HEK293 (cell line): ENCODE results near the gene GIPC2.

ENCODE experiments used
- CTCF ChIA-PET: fragments of 350-600 bp; formaldehyde crosslinking; extraction: SDS; loops from one replicate; lab custom pipeline; 2021; ENCODE audit warnings: antibody characterized with exemption; lab: Yijun Ruan, JAX
- POLR2A ChIA-PET: fragments of 300-600 bp; formaldehyde crosslinking; extraction: SDS; loops from one replicate; lab custom pipeline; 2020; ENCODE audit warnings: antibody characterized with exemption, inconsistent platforms; lab: Yijun Ruan, JAX
- H3K27ac ChIP-seq: fragments of 200-500 bp; sonication (Bioruptor generic); 2 replicates; pipeline ENCODE4 v1.5.1; 2014; ENCODE audit warnings: low read depth, low read length, control low read depth, inconsistent platforms; ENCODE audit errors: extremely low read depth
- H3K36me3 ChIP-seq, 2 experiments: fragments of 200-500 bp in 1 of 2; sonication (Bioruptor generic) in 1 of 2; 1 replicate in 1 of 2; 2 replicates in 1 of 2; pipeline ENCODE4 v1.5.1; 2014 to 2017; ENCODE audit warnings: inconsistent platforms in 2 of 2, low read length in 2 of 2; ENCODE audit not compliant: control insufficient read depth in 2 of 2, insufficient read depth in 1 of 2
- H3K4me1 ChIP-seq: fragments of 200-500 bp; sonication (Bioruptor generic); 2 replicates; pipeline ENCODE4 v1.5.1; 2014; ENCODE audit warnings: mild to moderate bottlenecking, low read length, inconsistent platforms; ENCODE audit not compliant: control insufficient read depth, insufficient read depth
- H3K4me3 ChIP-seq: 2 replicates; pipeline ENCODE4 v1.5.1; 2011; ENCODE audit warnings: low read depth, mild to moderate bottlenecking, control low read depth, low read length, moderate library complexity
- H3K9me3 ChIP-seq: fragments of 200-500 bp; sonication (Bioruptor generic); 2 replicates; pipeline ENCODE4 v1.5.1; 2014; ENCODE audit warnings: low read depth, low read length, inconsistent platforms; ENCODE audit not compliant: control insufficient read depth, insufficient read depth
- BCL11B ChIP-seq: fragments of 450-650 bp; formaldehyde crosslinking; IDR thresholded peaks from 2 replicates; pipeline ENCODE4 v1.5.1; 2016; ENCODE audit warnings: low read depth, missing biosample characterization, missing genetic modification characterization
- GFI1B ChIP-seq: fragments of 450-650 bp; formaldehyde crosslinking; IDR thresholded peaks from 2 replicates; pipeline ENCODE4 v1.5.1; 2016; ENCODE audit warnings: missing biosample characterization, missing genetic modification characterization
- PATZ1 ChIP-seq: fragments of 450-650 bp; formaldehyde crosslinking; IDR thresholded peaks from 2 replicates; pipeline ENCODE4 v1.5.1; 2016; ENCODE audit warnings: missing biosample characterization, missing genetic modification characterization
- SETDB1 ChIP-seq: IDR thresholded peaks from one replicate; pipeline ENCODE4 v1.6.1; 2017; ENCODE audit warnings: mild to moderate bottlenecking, low read length, moderate library complexity, mixed read lengths; ENCODE audit not compliant: insufficient read length
- TRIM28 ChIP-seq: IDR thresholded peaks from 2 replicates; pipeline ENCODE4 v1.6.1; 2011; ENCODE audit warnings: low read length, control low read depth, borderline replicate concordance
- YY2 ChIP-seq: fragments of 450-650 bp; formaldehyde crosslinking; IDR thresholded peaks from 2 replicates; pipeline ENCODE4 v1.5.1; 2016; ENCODE audit warnings: missing biosample characterization, missing genetic modification characterization
- ZBTB11 ChIP-seq: fragments of 450-650 bp; formaldehyde crosslinking; conservative IDR thresholded peaks from 2 replicates; pipeline ENCODE4 v1.5.1; 2016; ENCODE audit warnings: low read depth, missing biosample characterization, missing genetic modification characterization
- ZBTB17 ChIP-seq: fragments of 450-650 bp; formaldehyde crosslinking; IDR thresholded peaks from 2 replicates; pipeline ENCODE4 v1.5.1; 2016; ENCODE audit warnings: missing biosample characterization, missing genetic modification characterization
- ZBTB21 ChIP-seq: fragments of 450-650 bp; formaldehyde crosslinking; IDR thresholded peaks from 2 replicates; pipeline ENCODE4 v1.5.1; 2017; ENCODE audit warnings: missing biosample characterization, missing genetic modification characterization
- ZNF121 ChIP-seq: fragments of 450-650 bp; formaldehyde crosslinking; IDR thresholded peaks from 2 replicates; pipeline ENCODE4 v1.5.1; 2016; ENCODE audit warnings: missing biosample characterization, missing genetic modification characterization
- ZNF24 ChIP-seq: fragments of 450-650 bp; formaldehyde crosslinking; IDR thresholded peaks from 2 replicates; pipeline ENCODE4 v1.5.1; 2016; ENCODE audit warnings: missing biosample characterization, missing genetic modification characterization
- ZNF274 ChIP-seq, 2 experiments: fragments of 200-500 bp in 1 of 2; fragments of 450-650 bp in 1 of 2; sonication (Bioruptor generic) in 1 of 2; formaldehyde crosslinking in 1 of 2; IDR thresholded peaks; 2 replicates each; pipeline versions ENCODE4 v1.5.1 to v1.6.1; 2014 to 2016; ENCODE audit warnings: borderline replicate concordance in 1 of 2, inconsistent platforms in 1 of 2, low read length in 1 of 2, missing biosample characterization in 1 of 2, missing genetic modification characterization in 1 of 2
- ZNF311 ChIP-seq: fragments of 450-650 bp; formaldehyde crosslinking; IDR thresholded peaks from 2 replicates; pipeline ENCODE4 v1.5.1; 2017; ENCODE audit warnings: missing biosample characterization, missing genetic modification characterization, borderline replicate concordance
- ZNF488 ChIP-seq: fragments of 450-650 bp; formaldehyde crosslinking; IDR thresholded peaks from 2 replicates; pipeline ENCODE4 v1.5.1; 2016; ENCODE audit warnings: missing biosample characterization, missing genetic modification characterization
- ZNF510 ChIP-seq: fragments of 450-650 bp; formaldehyde crosslinking; IDR thresholded peaks from 2 replicates; pipeline ENCODE4 v1.5.1; 2018; ENCODE audit warnings: mild to moderate bottlenecking, missing genetic modification characterization, missing biosample characterization; ENCODE audit not compliant: insufficient replicate concordance
- ZNF521 ChIP-seq: fragments of 450-650 bp; formaldehyde crosslinking; IDR thresholded peaks from 2 replicates; pipeline ENCODE4 v1.5.1; 2017; ENCODE audit warnings: missing biosample characterization, mild to moderate bottlenecking, missing genetic modification characterization
- ZNF529 ChIP-seq: fragments of 450-650 bp; formaldehyde crosslinking; IDR thresholded peaks from 2 replicates; pipeline ENCODE4 v1.5.1; 2017; ENCODE audit warnings: missing genetic modification characterization, missing biosample characterization; ENCODE audit not compliant: insufficient replicate concordance
- ZNF530 ChIP-seq: fragments of 450-650 bp; formaldehyde crosslinking; IDR thresholded peaks from 2 replicates; pipeline ENCODE4 v1.5.1; 2016; ENCODE audit warnings: low read depth, missing biosample characterization, missing genetic modification characterization
- ZNF585B ChIP-seq: fragments of 450-650 bp; formaldehyde crosslinking; IDR thresholded peaks from 2 replicates; pipeline ENCODE4 v1.5.1; 2016; ENCODE audit warnings: missing biosample characterization, missing genetic modification characterization
- ZNF629 ChIP-seq: fragments of 450-650 bp; formaldehyde crosslinking; IDR thresholded peaks from 2 replicates; pipeline ENCODE4 v1.5.1; 2017; ENCODE audit warnings: missing biosample characterization, missing genetic modification characterization
- ZNF639 ChIP-seq: fragments of 450-650 bp; formaldehyde crosslinking; IDR thresholded peaks from 2 replicates; pipeline ENCODE4 v1.5.1; 2016; ENCODE audit warnings: missing biosample characterization, missing genetic modification characterization
- ZNF701 ChIP-seq: fragments of 450-650 bp; formaldehyde crosslinking; IDR thresholded peaks from 2 replicates; pipeline ENCODE4 v1.5.1; 2016; ENCODE audit warnings: missing biosample characterization, missing genetic modification characterization
- ZNF76 ChIP-seq: fragments of 450-650 bp; formaldehyde crosslinking; IDR thresholded peaks from 2 replicates; pipeline ENCODE4; 2016; ENCODE audit warnings: low read depth, missing biosample characterization, missing genetic modification characterization, borderline replicate concordance
- ZNF776 ChIP-seq: fragments of 450-650 bp; formaldehyde crosslinking; IDR thresholded peaks from 2 replicates; pipeline ENCODE4 v1.5.0; 2017; ENCODE audit warnings: missing biosample characterization, missing genetic modification characterization, borderline replicate concordance
- ZSCAN16 ChIP-seq: fragments of 450-650 bp; formaldehyde crosslinking; IDR thresholded peaks from 2 replicates; pipeline ENCODE4 v1.5.1; 2016; ENCODE audit warnings: missing biosample characterization, missing genetic modification characterization

Gene GIPC2

GRCh38 chr1:78086697-78087096 lies 40.9 kb downstream of the GIPC2 start:
- Histone ChIP-seq H3K4me3 (no peak overlapping the region), H3K27ac (no peak overlapping the region), H3K4me1 (no peaks in the 10 kb centered on the region), H3K36me3 (no peaks in the 10 kb centered on the region), H3K9me3 (no peaks in the 10 kb centered on the region; the same call in 1 of the 2 replicates)
- POLR2A ChIA-PET = no interaction called here
- TF ChIP-seq ZNF529 (peak; percentile 95), TRIM28 (peak; percentile 59; the same call in 1 of the 2 replicates), BCL11B (tag by site-specific recombination) (no peak), SETDB1 (peak; percentile 99)
- CTCF ChIA-PET = no interaction called here

GRCh38 chr1:78088015-78088414 lies 42.2 kb downstream of the GIPC2 start:
- Histone ChIP-seq H3K36me3 (no peaks in the 10 kb centered on the region), H3K27ac (no peak overlapping the region), H3K4me3 (no peak overlapping the region), H3K4me1 (peaks cover 2% of the 10 kb centered on the region; the same call in 1 of the 2 replicates), H3K9me3 (no peaks in the 10 kb centered on the region; the same call in 1 of the 2 replicates)
- TF ChIP-seq ZNF701 (tag by site-specific recombination) = no peak
- TF ChIP-seq ZNF629 (tag by site-specific recombination) = no peak
- no peak for TF ChIP-seq ZNF24 (tag by site-specific recombination)
- no peak for TF ChIP-seq ZBTB17 (tag by site-specific recombination)
- no peak for TF ChIP-seq ZNF510 (tag by site-specific recombination)
- TF ChIP-seq ZNF521 = no peak
- TF ChIP-seq ZSCAN16 (tag by site-specific recombination) = no peak
- TF ChIP-seq ZNF311 = no peak
- TF ChIP-seq YY2 (tag by site-specific recombination) = no peak
- TF ChIP-seq ZNF776 (tag by site-specific recombination) = no peak
- TF ChIP-seq ZNF274 (IDR thresholded peaks at IDR 0.05; ENCODE audit: low read length) = no peak
- no peak for TF ChIP-seq ZNF274 (tag by site-specific recombination; IDR thresholded peaks at IDR 0.05; ENCODE audit: borderline replicate concordance)
- no peak for TF ChIP-seq ZNF76 (tag by site-specific recombination)
- no peak for TF ChIP-seq ZNF529
- no peak for TF ChIP-seq PATZ1 (tag by site-specific recombination)
- ChIA-PET CTCF (interaction anchor here (0.8 kb wide), 1 partner anchor 12 kb away, joined by 3 read pairs; no protein-coding TSS in a partner anchor), POLR2A (no interaction called here)

- no peak overlapping the region for H3K4me3 ChIP-seq
- peaks cover 2% of the 10 kb centered on the region; the same call in 1 of the 2 replicates for H3K4me1 ChIP-seq
- H3K9me3 ChIP-seq = no peaks in the 10 kb centered on the region; the same call in 1 of the 2 replicates
- no peak overlapping the region for H3K27ac ChIP-seq
- ChIA-PET CTCF (interaction anchor here (0.8 kb wide), 1 partner anchor 11 kb away, joined by 3 read pairs; no protein-coding TSS in a partner anchor), POLR2A (no interaction called here)
- H3K36me3 ChIP-seq = no peaks in the 10 kb centered on the region
- no peak for TF ChIP-seq ZNF530 (tag by site-specific recombination)
- TF ChIP-seq ZBTB11 (tag by site-specific recombination) = no peak
- no peak for TF ChIP-seq GFI1B (tag by site-specific recombination)
- TF ChIP-seq ZNF585B = no peak
- TF ChIP-seq ZBTB21 (tag by site-specific recombination) = no peak
- TF ChIP-seq TRIM28 = no peak
- no peak for TF ChIP-seq ZNF488 (tag by site-specific recombination)
- no peak for TF ChIP-seq ZNF121 (tag by site-specific recombination)
- TF ChIP-seq ZNF639 = no peak
These were observed 42.7 kb downstream of the GIPC2 start for GRCh38 chr1:78088486-78088885.
